ENCODE results near the gene SMARCAL1. TPM values are rescaled to one million over a fixed set of nuclear protein-coding genes. Genes with fewer than 3 reads are reported as not detected.

The SMARCAL1 gene
- total and polyA plus RNA-seq, 3 donors from 2014 or later, result 27.3 to 50.2 (median 39.1) TPM

- H3K4me1 ChIP-seq, result peaks cover 10% of the 10 kb centered on the region
- no peak for DNase-seq
- 92% methylated on average over 15 of the region's 15 CpGs for WGBS, 2 donors
- H3K9me3 ChIP-seq, result no peaks in the 10 kb centered on the region
- intact Hi-C loops (cut with DNase I; ENCODE audit: low total_unique reads), result no loop called here
- H3K4me3 ChIP-seq, result no peak overlapping the region
- H3K27me3 ChIP-seq, result no peaks in the 10 kb centered on the region
- no peak for TF ChIP-seq POLR2A (IDR thresholded peaks at IDR 0.05)
- TF ChIP-seq, protein P1, sequence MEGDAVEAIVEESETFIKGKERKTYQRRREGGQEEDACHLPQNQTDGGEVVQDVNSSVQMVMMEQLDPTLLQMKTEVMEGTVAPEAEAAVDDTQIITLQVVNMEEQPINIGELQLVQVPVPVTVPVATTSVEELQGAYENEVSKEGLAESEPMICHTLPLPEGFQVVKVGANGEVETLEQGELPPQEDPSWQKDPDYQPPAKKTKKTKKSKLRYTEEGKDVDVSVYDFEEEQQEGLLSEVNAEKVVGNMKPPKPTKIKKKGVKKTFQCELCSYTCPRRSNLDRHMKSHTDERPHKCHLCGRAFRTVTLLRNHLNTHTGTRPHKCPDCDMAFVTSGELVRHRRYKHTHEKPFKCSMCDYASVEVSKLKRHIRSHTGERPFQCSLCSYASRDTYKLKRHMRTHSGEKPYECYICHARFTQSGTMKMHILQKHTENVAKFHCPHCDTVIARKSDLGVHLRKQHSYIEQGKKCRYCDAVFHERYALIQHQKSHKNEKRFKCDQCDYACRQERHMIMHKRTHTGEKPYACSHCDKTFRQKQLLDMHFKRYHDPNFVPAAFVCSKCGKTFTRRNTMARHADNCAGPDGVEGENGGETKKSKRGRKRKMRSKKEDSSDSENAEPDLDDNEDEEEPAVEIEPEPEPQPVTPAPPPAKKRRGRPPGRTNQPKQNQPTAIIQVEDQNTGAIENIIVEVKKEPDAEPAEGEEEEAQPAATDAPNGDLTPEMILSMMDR (IDR thresholded peaks at IDR 0.05), result no peak
- no peak overlapping the region for H3K27ac ChIP-seq
- H3K36me3 ChIP-seq (ENCODE audit: low read depth, missing control alignments), result no peaks in the 10 kb centered on the region
These were observed 93.1 kb downstream of the SMARCAL1 start for GRCh38 chr2:216505133-216506106.

DNA sequence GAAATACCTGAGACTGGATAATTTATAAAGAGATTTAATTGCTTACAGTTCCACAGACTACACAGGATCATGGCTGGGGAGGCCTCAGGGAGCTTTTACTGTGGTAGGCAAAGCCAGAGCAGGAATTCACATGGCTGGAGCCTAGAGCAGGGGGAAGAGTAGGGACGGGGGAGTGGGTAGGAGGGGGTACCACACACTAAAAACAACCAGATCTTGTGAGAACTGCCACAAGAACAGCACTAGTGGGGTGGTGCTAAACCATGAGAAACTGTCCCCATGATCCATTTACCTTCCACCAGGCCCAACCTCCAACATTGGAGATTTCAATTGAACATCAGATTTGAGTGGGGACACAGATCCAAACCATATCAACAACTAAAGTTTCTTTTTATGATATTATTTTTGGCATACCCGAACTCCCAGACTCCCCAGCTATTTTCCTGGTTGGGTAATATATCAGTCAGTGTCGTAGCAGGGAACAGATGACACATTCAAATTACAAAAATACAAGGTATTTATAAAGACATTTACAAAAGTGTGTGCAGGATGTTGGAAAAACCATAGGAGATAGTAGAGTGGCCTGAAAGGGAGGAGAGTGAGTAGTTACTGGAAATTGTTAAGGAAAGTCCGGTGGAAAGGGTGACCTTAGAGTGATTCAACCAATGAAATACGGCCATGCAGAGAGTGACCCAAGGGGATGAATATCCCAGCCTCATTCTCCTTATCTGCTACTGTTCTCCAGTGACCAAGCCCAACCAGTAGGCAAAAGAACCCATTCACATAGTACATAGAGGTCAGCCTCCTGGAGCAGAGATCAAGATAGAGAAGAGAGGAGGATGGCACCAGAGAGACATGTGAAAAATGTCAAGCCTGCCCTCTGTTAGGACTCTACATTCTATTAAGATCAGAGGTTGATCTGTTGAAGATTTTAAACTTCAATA is 95.2 kb downstream of the SMARCAL1 start:
- H3K27ac ChIP-seq, result no peak overlapping the region
- H3K9me3 ChIP-seq, result no peaks in the 10 kb centered on the region
- no peaks in the 10 kb centered on the region for H3K36me3 ChIP-seq (ENCODE audit: low read depth, missing control alignments)
- intact Hi-C loops (cut with DNase I; ENCODE audit: low total_unique reads), result no loop called here
- 65 to 69% methylated on average over 5 of the region's 5 CpGs for WGBS, 2 donors
- DNase-seq, result no peak
- no peak overlapping the region for H3K4me3 ChIP-seq
- H3K4me1 ChIP-seq, result peaks cover 10% of the 10 kb centered on the region
- no peaks in the 10 kb centered on the region for H3K27me3 ChIP-seq
- no peak for TF ChIP-seq POLR2A (IDR thresholded peaks at IDR 0.05)
- TF ChIP-seq, protein P1 (IDR thresholded peaks at IDR 0.05), result no peak

- intact Hi-C loops (cut with DNase I; ENCODE audit: low total_unique reads), result no loop called here
- no peak overlapping the region for H3K27ac ChIP-seq
- H3K4me1 ChIP-seq, result peaks cover 10% of the 10 kb centered on the region
- TF ChIP-seq, protein P1 (IDR thresholded peaks at IDR 0.05), result no peak
- TF ChIP-seq POLR2A (IDR thresholded peaks at IDR 0.05), result no peak
- no peaks in the 10 kb centered on the region for H3K36me3 ChIP-seq (ENCODE audit: low read depth, missing control alignments)
- no peak overlapping the region for H3K4me3 ChIP-seq
- WGBS, 2 donors, result 88 to 94% methylated on average over 1 of the region's 1 CpG
- no peaks in the 10 kb centered on the region for H3K9me3 ChIP-seq
- DNase-seq, result no peak
- H3K27me3 ChIP-seq, result no peaks in the 10 kb centered on the region
These were observed 95.9 kb downstream of the SMARCAL1 start for GRCh38 chr2:216508229-216508628.

- TF ChIP-seq, protein P1 (IDR thresholded peaks at IDR 0.05), result peak; percentile 55 to 70 (median 60)
- no peak for TF ChIP-seq POLR2A (IDR thresholded peaks at IDR 0.05)
- Histone ChIP-seq H3K27me3 (no peaks in the 10 kb centered on the region), H3K36me3 (ENCODE audit: low read depth, missing control alignments) (no peaks in the 10 kb centered on the region), H3K9me3 (no peaks in the 10 kb centered on the region), H3K4me3 (no peak overlapping the region), H3K4me1 (no peaks in the 10 kb centered on the region), H3K27ac (no peak overlapping the region)
- WGBS, 2 donors, result 37 to 51% methylated on average over 2 of the region's 2 CpGs
- no peak for DNase-seq
- intact Hi-C loops (cut with DNase I; ENCODE audit: low total_unique reads), result loop anchor here (5.0 kb wide), 1 partner anchor 150 kb away; no protein-coding TSS in a partner anchor
These were observed 104.6 kb downstream of the SMARCAL1 start for GRCh38 chr2:216516730-216517350.
